Gastroesophageal sphincter (tissue), 4 donors: ENCODE measurements around the gene UPF1. TPM values are rescaled to one million over a fixed set of nuclear protein-coding genes. Genes with fewer than 3 reads are reported as not detected.

Experiments used
- ATAC-seq: fragments of 150-250 bp; one replicate; pipeline ENCODE4 v1.9.1; 2016; ENCODE audit warnings: mild to moderate bottlenecking, moderate library complexity
- H3K27ac ChIP-seq, 4 donors: fragments of 200-600 bp; sonication (generic) in 3 of 4; 1 replicate in 3 of 4; 2 replicates in 1 of 4; pipeline ENCODE4 v1.5.1; 2016 to 2019
- H3K27me3 ChIP-seq: fragments of 200-600 bp; sonication (generic); one replicate; pipeline ENCODE4 v1.5.1; 2019
- H3K36me3 ChIP-seq, 2 donors: fragments of 200-600 bp; sonication (generic); one replicate each; pipeline ENCODE4 v1.5.1; 2019; ENCODE audit warnings: control low read depth in 1 of 2
- H3K4me1 ChIP-seq, 3 donors: fragments of 200-600 bp; sonication (generic); 1 replicate in 2 of 3; 2 replicates in 1 of 3; pipeline ENCODE4 v1.5.1; 2016 to 2019; ENCODE audit warnings: control low read depth in 2 of 3
- H3K4me3 ChIP-seq, 2 donors: fragments of 200-600 bp; sonication (generic); one replicate each; pipeline ENCODE4 v1.5.1; 2019; ENCODE audit warnings: mild to moderate bottlenecking in 1 of 2, moderate library complexity in 1 of 2
- H3K9me3 ChIP-seq, 3 donors: fragments of 200-600 bp; sonication (generic); one replicate each; pipeline ENCODE4 v1.5.1; 2017 to 2019; ENCODE audit warnings: control low read depth in 2 of 3
- CTCF ChIP-seq, 4 experiments: fragments of 200-600 bp in 2 of 4; fragments of 450-650 bp in 2 of 4; sonication (generic) in 1 of 4; IDR thresholded peaks; one replicate each; pipeline ENCODE4 v1.5.1; 2017 to 2019; ENCODE audit warnings: antibody characterized with exemption in 4 of 4, mild to moderate bottlenecking in 2 of 4, moderate library complexity in 2 of 4
- EP300 ChIP-seq: sonication (generic); formaldehyde crosslinking; IDR thresholded peaks from one replicate; pipeline ENCODE4 v1.6.1; 2017; ENCODE audit warnings: antibody characterized with exemption, mild to moderate bottlenecking
- POLR2A ChIP-seq, 2 donors: fragments of 450-650 bp; IDR thresholded peaks; one replicate each; pipeline ENCODE4 v1.6.1; 2017; ENCODE audit warnings: antibody characterized with exemption in 2 of 2, mild to moderate bottlenecking in 2 of 2, moderate library complexity in 1 of 2
- POLR2AphosphoS5 ChIP-seq: sonication (generic); formaldehyde crosslinking; IDR thresholded peaks from one replicate; pipeline ENCODE4 v1.6.1; 2017; ENCODE audit warnings: antibody characterized with exemption
- WGBS, 2 donors: methylation state at CpG; one replicate each; pipeline ENCODE4 v1.1.5; 2018; ENCODE audit warnings: low coverage in 1 of 2; 5-methylcytosine and 5-hydroxymethylcytosine counted together
- total RNA-seq, 4 donors: library from RNA; depleted of rRNA; stranded (reverse); fragments of >200 nt; gene quantifications; one replicate each; pipeline ENCODE4 v1.1.0, GENCODE V29; 2016

The UPF1 gene
- total RNA-seq, 4 donors from 2014 or later: 53.6 to 92.2 (median 59.9) TPM

- Histone ChIP-seq H3K9me3 (no peaks in the 10 kb centered on the region), H3K27ac (no peak overlapping the region), H3K36me3 (peaks cover 0 to 100% of the 10 kb centered on the region in 2 donors), H3K4me1 (peaks cover 0 to 33% (median 3%) of the 10 kb centered on the region in 3 donors), H3K4me3 (no peak overlapping the region), H3K27me3 (peaks cover under 1% of the 10 kb centered on the region)
- WGBS, 2 donors: no CpG with 5 or more reads among the region's 33 CpGs
- no peak for TF ChIP-seq CTCF (IDR thresholded peaks at IDR 0.05)
- no peak for TF ChIP-seq POLR2A (IDR thresholded peaks at IDR 0.05)
- TF ChIP-seq POLR2AphosphoS5: no peak
- TF ChIP-seq EP300: no peak
- no peak for ATAC-seq
Observed at GRCh38 chr19:18862976-18863842, 31.4 kb downstream of the UPF1 start.

- TF ChIP-seq POLR2A (IDR thresholded peaks at IDR 0.05) (no peak), POLR2AphosphoS5 (no peak), EP300 (no peak), CTCF (IDR thresholded peaks at IDR 0.05) (no peak)
- no peak overlapping the region for H3K4me3 ChIP-seq
- no peak for ATAC-seq
- WGBS, 2 donors: 82 to 100% methylated on average over 1 to 3 of the region's 16 CpGs
- peaks cover 0 to 38% (median 3%) of the 10 kb centered on the region in 3 donors for H3K4me1 ChIP-seq
- no peak overlapping the region for H3K27ac ChIP-seq
- peaks cover 0 to 98% of the 10 kb centered on the region in 2 donors for H3K36me3 ChIP-seq
- peaks cover 6% of the 10 kb centered on the region for H3K27me3 ChIP-seq
- H3K9me3 ChIP-seq: no peaks in the 10 kb centered on the region
Observed at GRCh38 chr19:18863843-18864362, 32.1 kb downstream of the UPF1 start.

- H3K4me1 ChIP-seq: peaks cover 0 to 38% (median 6%) of the 10 kb centered on the region in 3 donors
- peaks cover 0 to 83% of the 10 kb centered on the region in 2 donors for H3K36me3 ChIP-seq
- TF ChIP-seq POLR2AphosphoS5 (no peak), CTCF (IDR thresholded peaks at IDR 0.05) (no peak), EP300 (no peak), POLR2A (IDR thresholded peaks at IDR 0.05) (no peak)
- peaks cover 20% of the 10 kb centered on the region for H3K27me3 ChIP-seq
- ATAC-seq: no peak
- H3K4me3 ChIP-seq: no peak overlapping the region
- no peaks in the 10 kb centered on the region for H3K9me3 ChIP-seq
- no peak overlapping the region for H3K27ac ChIP-seq
- 80% methylated on average over 1 of the region's 27 CpGs; no CpG with 5 or more reads in 1 of the 2 donors for WGBS, 2 donors
Observed at GRCh38 chr19:18865106-18865972, 33.6 kb downstream of the UPF1 start.

- H3K36me3 ChIP-seq: peaks cover 0 to 75% of the 10 kb centered on the region in 2 donors
- peak; percentile 83 for ATAC-seq
Observed at GRCh38 chr19:18865973-18866799, 34.4 kb downstream of the UPF1 start.

More at GRCh38 chr19:18865973-18866799, 34.4 kb downstream of the UPF1 start:
- WGBS, 2 donors: 7 to 80% methylated on average over 1 to 18 of the region's 38 CpGs
- Histone ChIP-seq H3K4me3 (no peak overlapping the region), H3K9me3 (no peaks in the 10 kb centered on the region), H3K4me1 (peaks cover 0 to 39% (median 6%) of the 10 kb centered on the region in 3 donors), H3K27me3 (peaks cover 29% of the 10 kb centered on the region), H3K27ac (no peak overlapping the region)
- peak in 3 of 4 experiments; percentile 96 to 98 (median 97) for TF ChIP-seq CTCF (IDR thresholded peaks at IDR 0.05)
- no peak for TF ChIP-seq POLR2AphosphoS5
